Fibroblast of gingiva (primary cell): ENCODE measurements around the gene INPP4A.
A peak's percentile ranks its signal among the peaks of the same experiment; 100 is the strongest.

Experiments used
- DNase-seq: peaks from one replicate; pipeline ENCODE4 v3.0.0-alpha.2; 2011; ENCODE audit warnings: low read depth

INPP4A gene

GRCh38 chr2:98438190-98439133 is 6.2 kb upstream of the INPP4A start:
- DNase-seq: no peak

- DNase-seq: no peak
Observed at GRCh38 chr2:98441706-98442450, 2.8 kb upstream of the INPP4A start.

GRCh38 chr2:98442488-98442887 is 2.2 kb upstream of the INPP4A start:
- DNase-seq: no peak

- DNase-seq: peak; percentile 13
Observed at GRCh38 chr2:98445177-98445682, 572 bp downstream of the INPP4A start.

GRCh38 chr2:98445683-98446581 is 1.3 kb downstream of the INPP4A start:
- DNase-seq: no peak

- DNase-seq: no peak
Observed at GRCh38 chr2:98446850-98447249, 2.2 kb downstream of the INPP4A start.

GRCh38 chr2:98448441-98449145 is 3.9 kb downstream of the INPP4A start:
- no peak for DNase-seq

- no peak for DNase-seq
Observed at GRCh38 chr2:98452396-98453027, 7.9 kb downstream of the INPP4A start.

GRCh38 chr2:98453083-98453482 is 8.4 kb downstream of the INPP4A start:
- DNase-seq: no peak

GRCh38 chr2:98453531-98453930 is 8.9 kb downstream of the INPP4A start:
- no peak for DNase-seq

GRCh38 chr2:98454073-98454472 is 9.4 kb downstream of the INPP4A start:
- no peak for DNase-seq

- no peak for DNase-seq
Observed at GRCh38 chr2:98454500-98455235, 10.0 kb downstream of the INPP4A start.

- DNase-seq: peak; percentile 50
Observed at GRCh38 chr2:98455494-98455976, 10.9 kb downstream of the INPP4A start.

- DNase-seq: peak; percentile 93
Observed at GRCh38 chr2:98457045-98457696, 12.5 kb downstream of the INPP4A start.

GRCh38 chr2:98458207-98458606 is 13.5 kb downstream of the INPP4A start:
- no peak for DNase-seq

- no peak for DNase-seq
Observed at GRCh38 chr2:98458667-98459380, 14.2 kb downstream of the INPP4A start.

GRCh38 chr2:98459496-98460175 is 15.0 kb downstream of the INPP4A start:
- DNase-seq: no peak
